Measurements from ENCODE around the gene TLCD4.

TLCD4 gene

DNA sequence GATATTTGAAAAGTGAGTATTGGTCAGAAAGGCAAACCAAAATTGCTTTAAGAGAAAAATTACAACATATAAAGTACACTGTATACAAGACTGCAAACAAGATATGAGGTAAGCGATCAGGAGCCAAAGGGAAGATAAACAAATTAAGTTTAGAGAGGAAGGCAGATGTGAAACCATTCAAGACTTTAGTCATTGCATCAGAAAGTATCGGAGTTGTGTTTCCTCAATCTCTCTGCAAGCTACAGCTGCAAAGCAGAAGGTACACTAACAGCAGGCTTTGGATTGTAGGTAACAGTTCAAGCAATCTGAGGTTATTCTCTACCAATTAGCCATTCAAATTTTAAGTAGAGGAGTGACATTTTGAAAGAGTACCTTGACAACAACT lies 21.3 kb upstream of the TLCD4 start:
- no CpG with 5 or more reads among the region's 2 CpGs for WGBS (ENCODE audit: insufficient coverage, insufficient read length)
- H3K27ac ChIP-seq (ENCODE audit: low read length): no peak overlapping the region

DNA sequence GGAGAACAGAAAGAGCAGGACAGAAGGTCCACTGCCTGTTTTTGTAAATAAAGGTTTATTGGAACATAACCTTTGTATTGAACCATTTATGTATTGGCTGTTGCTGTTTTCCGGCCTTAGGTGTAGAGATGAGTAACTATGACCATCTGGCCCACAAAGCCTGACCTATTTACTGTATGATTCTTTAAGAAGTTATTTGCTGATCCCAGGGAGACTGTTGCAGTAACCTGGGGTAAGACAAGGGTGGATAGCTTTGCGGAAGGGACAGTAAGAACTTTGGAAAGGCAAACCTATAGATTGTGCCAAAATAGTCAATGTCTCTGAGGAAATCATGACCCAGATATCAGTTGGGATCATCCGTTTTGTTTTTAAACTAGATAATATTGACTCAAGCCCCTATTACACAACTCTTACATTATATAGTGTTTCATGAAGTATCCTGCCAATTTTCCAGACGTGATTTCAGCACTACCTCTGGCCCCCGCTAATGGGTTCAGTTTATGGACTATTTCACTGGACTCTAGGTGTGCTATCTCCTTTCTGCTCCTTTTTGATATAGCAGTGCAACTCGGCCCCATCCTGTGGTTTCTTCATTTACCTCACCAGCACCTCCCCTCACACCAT lies 20.8 kb upstream of the TLCD4 start:
- Histone ChIP-seq H3K36me3 (ENCODE audit: control insufficient read depth, insufficient read depth, low read length) (no peaks in the 10 kb centered on the region), H3K27me3 (ENCODE audit: control insufficient read depth, insufficient read depth, low read length) (no peaks in the 10 kb centered on the region), H3K9me3 (ENCODE audit: control insufficient read depth, insufficient read depth, low read length) (no peaks in the 10 kb centered on the region), H3K4me3 (ENCODE audit: low read length) (no peak overlapping the region), H3K27ac (ENCODE audit: low read length) (no peak overlapping the region), H3K4me1 (ENCODE audit: control insufficient read depth, insufficient read depth, low read length) (no peaks in the 10 kb centered on the region)
- no CpG with 5 or more reads among the region's 6 CpGs for WGBS (ENCODE audit: insufficient coverage, insufficient read length)
- no peak for DNase-seq (ENCODE audit: low read depth, low spot score)

More for the DNA sequence above, 21.3 kb upstream of the TLCD4 start:
- Histone ChIP-seq H3K4me1 (ENCODE audit: control insufficient read depth, insufficient read depth, low read length) (no peaks in the 10 kb centered on the region), H3K27me3 (ENCODE audit: control insufficient read depth, insufficient read depth, low read length) (no peaks in the 10 kb centered on the region), H3K36me3 (ENCODE audit: control insufficient read depth, insufficient read depth, low read length) (no peaks in the 10 kb centered on the region), H3K9me3 (ENCODE audit: control insufficient read depth, insufficient read depth, low read length) (no peaks in the 10 kb centered on the region), H3K4me3 (ENCODE audit: low read length) (no peak overlapping the region)
- DNase-seq (ENCODE audit: low read depth, low spot score): no peak

DNA sequence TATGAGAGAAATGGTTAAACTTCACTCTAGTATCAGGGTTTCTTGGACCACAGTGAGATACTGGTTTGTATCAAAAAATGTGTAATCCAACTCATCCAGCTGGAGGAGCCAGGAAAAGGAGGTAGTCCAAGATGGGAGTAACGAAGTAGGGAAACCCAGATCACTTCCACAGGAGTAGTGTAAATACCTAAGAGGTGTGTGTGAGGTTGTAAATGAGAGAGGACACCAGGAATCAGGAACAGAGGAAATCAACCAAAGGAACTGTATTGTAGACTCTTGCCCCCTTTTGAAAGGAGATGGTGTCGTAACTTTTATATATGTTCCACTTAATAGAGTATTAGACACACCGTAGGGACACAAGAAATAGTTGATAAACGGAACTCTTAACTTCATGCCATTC lies 19.7 kb upstream of the TLCD4 start:
- no peaks in the 10 kb centered on the region for H3K27me3 ChIP-seq (ENCODE audit: control insufficient read depth, insufficient read depth, low read length)
- no CpG with 5 or more reads among the region's 4 CpGs for WGBS (ENCODE audit: insufficient coverage, insufficient read length)
- no peak overlapping the region for H3K4me3 ChIP-seq (ENCODE audit: low read length)
- H3K4me1 ChIP-seq (ENCODE audit: control insufficient read depth, insufficient read depth, low read length): no peaks in the 10 kb centered on the region
- H3K9me3 ChIP-seq (ENCODE audit: control insufficient read depth, insufficient read depth, low read length): no peaks in the 10 kb centered on the region
- H3K36me3 ChIP-seq (ENCODE audit: control insufficient read depth, insufficient read depth, low read length): no peaks in the 10 kb centered on the region
- no peak overlapping the region for H3K27ac ChIP-seq (ENCODE audit: low read length)
- no peak for DNase-seq (ENCODE audit: low read depth, low spot score)

DNA sequence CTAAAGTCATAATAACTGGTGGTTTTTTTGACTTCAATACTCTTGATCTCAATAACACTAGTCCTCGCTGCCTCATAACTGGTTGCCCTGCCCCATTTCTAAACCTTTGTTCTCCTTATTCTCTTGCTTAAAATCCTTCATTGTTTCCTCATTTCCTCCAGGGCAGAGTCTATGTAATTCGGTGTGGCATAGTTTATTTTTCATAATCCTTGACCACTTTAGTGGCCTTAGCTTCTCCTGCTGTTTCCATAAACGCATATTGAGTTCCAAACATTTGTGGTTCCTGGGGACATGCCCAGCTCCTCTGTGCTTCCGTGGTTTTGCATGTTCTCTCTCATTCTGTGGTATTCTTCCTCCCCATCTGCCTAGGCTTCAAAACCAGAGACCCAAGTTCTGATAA lies 19.0 kb upstream of the TLCD4 start:
- H3K4me3 ChIP-seq (ENCODE audit: low read length): no peak overlapping the region

DNA sequence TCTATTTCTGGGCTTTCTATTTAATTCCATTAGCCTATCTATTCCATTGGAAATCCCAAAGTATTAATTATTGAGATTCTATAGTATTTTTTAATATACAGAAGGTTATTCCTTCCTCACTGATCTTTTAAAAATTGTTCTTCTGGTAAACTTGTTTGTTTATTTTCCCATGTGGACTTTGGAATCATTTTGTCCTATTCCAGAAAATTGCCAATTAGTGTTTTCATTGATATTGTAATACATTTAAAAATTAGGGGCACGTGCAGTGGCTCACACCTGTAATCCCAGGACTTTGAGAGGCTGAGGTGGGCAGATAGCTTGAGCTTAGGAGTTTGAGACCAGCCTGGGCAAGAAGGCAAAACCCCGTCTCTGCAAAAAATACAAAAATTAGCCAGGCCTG lies 8.4 kb upstream of the TLCD4 start:
- no peaks in the 10 kb centered on the region for H3K36me3 ChIP-seq (ENCODE audit: control insufficient read depth, insufficient read depth, low read length)

More for the DNA sequence above, 19.0 kb upstream of the TLCD4 start:
- no CpG with 5 or more reads among the region's 4 CpGs for WGBS (ENCODE audit: insufficient coverage, insufficient read length)
- no peaks in the 10 kb centered on the region for H3K4me1 ChIP-seq (ENCODE audit: control insufficient read depth, insufficient read depth, low read length)
- H3K27ac ChIP-seq (ENCODE audit: low read length): no peak overlapping the region
- H3K9me3 ChIP-seq (ENCODE audit: control insufficient read depth, insufficient read depth, low read length): no peaks in the 10 kb centered on the region
- DNase-seq (ENCODE audit: low read depth, low spot score): no peak
- no peaks in the 10 kb centered on the region for H3K27me3 ChIP-seq (ENCODE audit: control insufficient read depth, insufficient read depth, low read length)
- H3K36me3 ChIP-seq (ENCODE audit: control insufficient read depth, insufficient read depth, low read length): no peaks in the 10 kb centered on the region

DNA sequence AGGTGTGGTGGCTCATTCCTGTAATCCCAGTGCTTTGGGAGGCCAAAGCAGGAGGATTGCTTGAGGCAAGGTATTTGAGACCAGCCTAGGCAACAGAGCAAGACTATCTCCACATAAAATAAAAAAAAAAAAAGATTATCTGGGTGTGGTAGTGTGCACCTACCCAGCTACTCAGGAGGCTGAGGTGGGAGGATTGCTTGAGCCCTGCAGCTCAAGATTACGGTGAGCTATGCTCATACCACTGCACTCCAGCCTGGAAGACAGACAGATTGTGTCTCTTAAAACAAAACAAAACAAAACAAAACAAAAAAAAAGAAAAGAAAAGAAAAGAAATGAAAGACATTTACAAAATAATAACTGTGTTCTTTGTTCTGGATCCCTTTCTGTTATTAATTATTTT lies 6.1 kb upstream of the TLCD4 start:
- WGBS (ENCODE audit: insufficient coverage, insufficient read length): no CpG with 5 or more reads among the region's 1 CpG
- no peaks in the 10 kb centered on the region for H3K9me3 ChIP-seq (ENCODE audit: control insufficient read depth, insufficient read depth, low read length)
- no peak overlapping the region for H3K4me3 ChIP-seq (ENCODE audit: low read length)
- no peaks in the 10 kb centered on the region for H3K36me3 ChIP-seq (ENCODE audit: control insufficient read depth, insufficient read depth, low read length)
- H3K27me3 ChIP-seq (ENCODE audit: control insufficient read depth, insufficient read depth, low read length): no peaks in the 10 kb centered on the region
- H3K4me1 ChIP-seq (ENCODE audit: control insufficient read depth, insufficient read depth, low read length): no peaks in the 10 kb centered on the region
- no peak overlapping the region for H3K27ac ChIP-seq (ENCODE audit: low read length)
- DNase-seq (ENCODE audit: low read depth, low spot score): no peak

More for the DNA sequence above, 8.4 kb upstream of the TLCD4 start:
- Histone ChIP-seq H3K27ac (ENCODE audit: low read length) (no peak overlapping the region), H3K9me3 (ENCODE audit: control insufficient read depth, insufficient read depth, low read length) (no peaks in the 10 kb centered on the region), H3K27me3 (ENCODE audit: control insufficient read depth, insufficient read depth, low read length) (no peaks in the 10 kb centered on the region), H3K4me1 (ENCODE audit: control insufficient read depth, insufficient read depth, low read length) (no peaks in the 10 kb centered on the region), H3K4me3 (ENCODE audit: low read length) (no peak overlapping the region)
- no peak for DNase-seq (ENCODE audit: low read depth, low spot score)
- no CpG with 5 or more reads among the region's 2 CpGs for WGBS (ENCODE audit: insufficient coverage, insufficient read length)

DNA sequence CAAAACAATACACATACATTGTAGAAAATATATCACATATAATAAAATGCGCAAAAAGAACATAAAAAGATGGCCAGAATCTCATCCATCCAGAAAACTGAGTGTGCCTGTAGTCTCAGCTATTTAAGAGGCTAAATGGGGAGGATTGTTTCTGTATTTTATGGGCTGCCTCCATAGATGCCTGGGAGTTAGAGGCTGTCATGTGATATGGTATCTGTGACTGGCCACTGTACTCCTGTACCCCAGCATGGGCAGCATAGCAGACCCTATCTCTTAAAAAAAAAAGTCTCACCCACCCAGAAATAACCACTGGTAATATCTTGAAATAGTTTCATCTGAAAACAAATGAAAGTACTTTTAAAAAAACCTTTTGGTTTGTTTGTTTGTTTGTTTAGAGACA lies 3.5 kb upstream of the TLCD4 start:
- no peaks in the 10 kb centered on the region for H3K36me3 ChIP-seq (ENCODE audit: control insufficient read depth, insufficient read depth, low read length)
- H3K4me1 ChIP-seq (ENCODE audit: control insufficient read depth, insufficient read depth, low read length): peaks cover 1% of the 10 kb centered on the region; the same call in 1 of the 2 replicates
- H3K27ac ChIP-seq (ENCODE audit: low read length): no peak overlapping the region
- no peak overlapping the region for H3K4me3 ChIP-seq (ENCODE audit: low read length)
- no peaks in the 10 kb centered on the region; the same call in 1 of the 2 replicates for H3K27me3 ChIP-seq (ENCODE audit: control insufficient read depth, insufficient read depth, low read length)
- WGBS (ENCODE audit: insufficient coverage, insufficient read length): no CpG with 5 or more reads among the region's 1 CpG
- H3K9me3 ChIP-seq (ENCODE audit: control insufficient read depth, insufficient read depth, low read length): no peaks in the 10 kb centered on the region
- no peak for DNase-seq (ENCODE audit: low read depth, low spot score)

DNA sequence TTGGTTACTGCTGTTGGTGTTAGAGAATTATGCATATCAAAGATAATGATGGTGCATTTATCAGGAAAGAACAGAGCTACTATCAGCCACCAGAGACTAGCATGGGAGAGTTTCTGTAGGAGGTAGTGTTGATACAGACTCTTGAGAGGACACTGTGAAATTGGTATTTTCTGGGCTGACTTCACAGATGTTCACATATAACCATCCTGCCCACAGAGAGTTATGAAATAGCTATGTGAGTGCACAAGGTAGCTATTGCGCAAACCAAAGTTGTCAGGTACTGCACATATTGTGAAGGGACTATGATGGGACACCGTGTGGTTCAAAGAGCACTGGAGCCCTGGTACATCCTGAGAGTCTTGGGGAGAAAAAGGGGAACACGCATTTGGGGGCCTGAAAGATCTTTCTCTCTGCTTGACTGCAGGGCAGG lies 1.4 kb upstream of the TLCD4 start:
- Histone ChIP-seq H3K36me3 (ENCODE audit: control insufficient read depth, insufficient read depth, low read length) (no peaks in the 10 kb centered on the region), H3K9me3 (ENCODE audit: control insufficient read depth, insufficient read depth, low read length) (no peaks in the 10 kb centered on the region), H3K27me3 (ENCODE audit: control insufficient read depth, insufficient read depth, low read length) (no peaks in the 10 kb centered on the region; the same call in 1 of the 2 replicates), H3K4me1 (ENCODE audit: control insufficient read depth, insufficient read depth, low read length) (peaks cover 1% of the 10 kb centered on the region; the same call in 1 of the 2 replicates), H3K4me3 (ENCODE audit: low read length) (no peak overlapping the region), H3K27ac (ENCODE audit: low read length) (no peak overlapping the region)
- no peak for DNase-seq (ENCODE audit: low read depth, low spot score)
- WGBS (ENCODE audit: insufficient coverage, insufficient read length): no CpG with 5 or more reads among the region's 3 CpGs

DNA sequence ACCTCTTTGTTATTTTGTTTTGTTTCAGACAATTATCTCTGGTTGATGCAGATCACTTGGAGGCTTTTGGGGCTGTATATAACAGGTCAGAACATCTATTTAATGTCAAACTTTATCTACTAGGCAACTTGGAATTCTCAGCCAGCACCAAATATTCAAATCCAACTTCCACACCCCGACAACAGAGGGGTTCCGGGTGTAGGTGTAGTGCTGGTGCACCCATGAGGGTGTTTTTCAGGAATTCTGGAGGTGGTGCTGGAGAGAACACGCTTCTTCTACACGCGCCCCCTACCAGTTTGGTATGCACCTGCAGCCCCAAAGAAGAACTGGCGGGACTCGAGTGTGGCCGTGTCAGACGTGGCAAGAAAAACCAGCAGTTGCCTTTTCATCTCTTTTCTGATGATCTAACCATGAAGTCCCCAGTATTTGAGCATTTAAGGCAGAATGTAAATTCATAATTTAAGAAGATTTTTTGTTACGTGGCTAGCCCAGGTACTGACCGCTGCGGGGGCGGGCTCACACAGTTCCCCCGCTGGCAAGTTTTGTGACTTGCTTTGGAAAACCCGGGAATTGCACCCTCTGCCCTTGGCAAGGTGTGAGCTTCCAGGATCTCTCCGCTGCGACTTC lies 462 bp upstream of the TLCD4 start:
- no peak overlapping the region for H3K27ac ChIP-seq (ENCODE audit: low read length)
- peaks cover 1% of the 10 kb centered on the region; the same call in 1 of the 2 replicates for H3K4me1 ChIP-seq (ENCODE audit: control insufficient read depth, insufficient read depth, low read length)
- H3K4me3 ChIP-seq (ENCODE audit: low read length): peak overlapping the region; percentile 62
- H3K27me3 ChIP-seq (ENCODE audit: control insufficient read depth, insufficient read depth, low read length): no peaks in the 10 kb centered on the region; the same call in 1 of the 2 replicates
- DNase-seq (ENCODE audit: low read depth, low spot score): peak; percentile 41
- no CpG with 5 or more reads among the region's 17 CpGs for WGBS (ENCODE audit: insufficient coverage, insufficient read length)
- H3K36me3 ChIP-seq (ENCODE audit: control insufficient read depth, insufficient read depth, low read length): no peaks in the 10 kb centered on the region
- H3K9me3 ChIP-seq (ENCODE audit: control insufficient read depth, insufficient read depth, low read length): no peaks in the 10 kb centered on the region

DNA sequence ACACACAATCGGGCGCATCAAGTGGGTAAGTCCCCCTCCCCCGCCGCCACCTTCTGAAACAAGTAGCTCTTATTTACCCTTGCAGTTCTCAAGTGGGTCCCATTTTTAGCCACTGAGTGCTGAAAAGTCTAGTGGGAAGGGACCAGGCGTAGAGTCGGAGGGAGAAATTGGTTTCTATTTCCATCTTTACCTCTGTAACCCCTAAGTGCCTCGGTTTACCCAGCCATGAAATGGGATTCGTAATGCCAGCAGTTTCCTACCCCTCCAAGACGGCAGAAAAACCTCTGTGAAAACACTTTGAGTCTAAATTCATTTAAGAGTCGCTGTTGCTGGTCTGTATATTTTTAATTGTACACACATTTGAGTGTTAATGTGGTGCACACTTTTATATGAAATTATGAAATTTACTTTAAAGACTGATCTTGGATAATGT lies 928 bp downstream of the TLCD4 start:
- H3K4me1 ChIP-seq (ENCODE audit: control insufficient read depth, insufficient read depth, low read length): peaks cover 1% of the 10 kb centered on the region; the same call in 1 of the 2 replicates
- no peak for DNase-seq (ENCODE audit: low read depth, low spot score)
- H3K9me3 ChIP-seq (ENCODE audit: control insufficient read depth, insufficient read depth, low read length): no peaks in the 10 kb centered on the region
- H3K27me3 ChIP-seq (ENCODE audit: control insufficient read depth, insufficient read depth, low read length): no peaks in the 10 kb centered on the region; the same call in 1 of the 2 replicates
- no peaks in the 10 kb centered on the region for H3K36me3 ChIP-seq (ENCODE audit: control insufficient read depth, insufficient read depth, low read length)
- WGBS (ENCODE audit: insufficient coverage, insufficient read length): no CpG with 5 or more reads among the region's 10 CpGs
- H3K27ac ChIP-seq (ENCODE audit: low read length): no peak overlapping the region
- peak overlapping the region; percentile 62 for H3K4me3 ChIP-seq (ENCODE audit: low read length)

Data from iPS DF 6.9 (cell line).